ENCODE measurements around the gene IL3. TPM values are rescaled to one million over a fixed set of nuclear protein-coding genes. Genes with fewer than 3 reads are reported as not detected.

IL3 gene
- total RNA-seq, 1 donor from 2014 or later = not detected

- H3K27ac Mint-ChIP-seq (ENCODE audit: unreplicated experiment) = no peak overlapping the region
- H4K20me1 ChIP-seq (ENCODE audit: insufficient read depth, low read length) = no peaks in the 10 kb centered on the region
- no peak overlapping the region for H3K4me2 ChIP-seq (ENCODE audit: low read length)
- peaks cover 8% of the 10 kb centered on the region for H3K9me3 Mint-ChIP-seq (ENCODE audit: unreplicated experiment)
- DNase-seq (ENCODE audit: low read depth) = no peak
- H3K79me2 ChIP-seq (ENCODE audit: insufficient read depth, low read length) = no peaks in the 10 kb centered on the region
- no peaks in the 10 kb centered on the region for H3K27me3 Mint-ChIP-seq (ENCODE audit: low read depth, unreplicated experiment)
- H3K36me3 Mint-ChIP-seq (ENCODE audit: low read depth, unreplicated experiment) = no peaks in the 10 kb centered on the region
- no peak for TF ChIP-seq EZH2 (IDR thresholded peaks at IDR 0.05; ENCODE audit: insufficient read depth, low read length)
- TF ChIP-seq CTCF (IDR thresholded peaks at IDR 0.05; ENCODE audit: insufficient read depth, low read depth, low read length) = no peak
- no peaks in the 10 kb centered on the region for H3K9me3 ChIP-seq (ENCODE audit: insufficient read depth, low read depth, low read length)
- H3K4me1 Mint-ChIP-seq (ENCODE audit: low read depth, unreplicated experiment) = peaks cover 11% of the 10 kb centered on the region
- no peaks in the 10 kb centered on the region for H3K27me3 ChIP-seq (ENCODE audit: insufficient read depth, low read length)
- no peak overlapping the region for H3K4me3 ChIP-seq (ENCODE audit: insufficient read depth, low read depth, low read length)
- FAIRE-seq = no peak
- peaks cover 13% of the 10 kb centered on the region for H3K4me1 ChIP-seq (ENCODE audit: insufficient read depth, low read length)
- no peak overlapping the region for H3K4me3 Mint-ChIP-seq (ENCODE audit: unreplicated experiment)
- H3K27ac ChIP-seq (ENCODE audit: low read depth, low read length) = no peak overlapping the region
- no peak overlapping the region for H3K9ac ChIP-seq (ENCODE audit: low read length)
- no peaks in the 10 kb centered on the region for H3K36me3 ChIP-seq (ENCODE audit: insufficient read depth, low read length)
- no peak overlapping the region for H2AFZ ChIP-seq (ENCODE audit: low read depth, low read length)
These were observed 49.1 kb downstream of the IL3 start for GRCh38 chr5:132109494-132110053.

- Histone ChIP-seq H2AFZ (ENCODE audit: low read depth, low read length) (no peak overlapping the region), H3K79me2 (ENCODE audit: insufficient read depth, low read length) (no peaks in the 10 kb centered on the region)
- H3K27ac Mint-ChIP-seq (ENCODE audit: unreplicated experiment) = no peak overlapping the region
These were observed 49.7 kb downstream of the IL3 start for GRCh38 chr5:132110195-132110594.

More at GRCh38 chr5:132110195-132110594, 49.7 kb downstream of the IL3 start:
- H3K27me3 Mint-ChIP-seq (ENCODE audit: low read depth, unreplicated experiment) = no peaks in the 10 kb centered on the region
- TF ChIP-seq CTCF (IDR thresholded peaks at IDR 0.05; ENCODE audit: insufficient read depth, low read depth, low read length) = no peak
- peaks cover 8% of the 10 kb centered on the region for H3K9me3 Mint-ChIP-seq (ENCODE audit: unreplicated experiment)
- H3K27ac ChIP-seq (ENCODE audit: low read depth, low read length) = no peak overlapping the region
- no peak overlapping the region for H3K4me2 ChIP-seq (ENCODE audit: low read length)
- H3K27me3 ChIP-seq (ENCODE audit: insufficient read depth, low read length) = no peaks in the 10 kb centered on the region
- no peaks in the 10 kb centered on the region for H3K36me3 ChIP-seq (ENCODE audit: insufficient read depth, low read length)
- DNase-seq (ENCODE audit: low read depth) (no peak), FAIRE-seq (no peak)
- H4K20me1 ChIP-seq (ENCODE audit: insufficient read depth, low read length) = no peaks in the 10 kb centered on the region
- peaks cover 11% of the 10 kb centered on the region for H3K4me1 Mint-ChIP-seq (ENCODE audit: low read depth, unreplicated experiment)
- H3K9me3 ChIP-seq (ENCODE audit: insufficient read depth, low read depth, low read length) = no peaks in the 10 kb centered on the region
- H3K9ac ChIP-seq (ENCODE audit: low read length) = no peak overlapping the region
- peaks cover 9% of the 10 kb centered on the region for H3K4me1 ChIP-seq (ENCODE audit: insufficient read depth, low read length)
- no peaks in the 10 kb centered on the region for H3K36me3 Mint-ChIP-seq (ENCODE audit: low read depth, unreplicated experiment)
- H3K4me3 ChIP-seq (ENCODE audit: insufficient read depth, low read depth, low read length) = no peak overlapping the region
- no peak overlapping the region for H3K4me3 Mint-ChIP-seq (ENCODE audit: unreplicated experiment)
